GM23248 (cell line): ENCODE data around the gene ARHGEF10L. TPM values are rescaled to one million over a fixed set of nuclear protein-coding genes. Genes with fewer than 3 reads are reported as not detected.

Source experiments
- DNase-seq: peaks from one replicate; pipeline ENCODE4 v3.0.0-alpha.2; 2015
- H2AFZ ChIP-seq: fragments of 200-600 bp; sonication (generic); 2 replicates; pipeline ENCODE4 v1.6.1; 2016; ENCODE audit warnings: antibody characterized with exemption
- H3F3A ChIP-seq: fragments of 200-600 bp; sonication (generic); 2 replicates; pipeline ENCODE4 v1.6.1; 2016; ENCODE audit warnings: mild to moderate bottlenecking, antibody characterized with exemption, mixed run types; ENCODE audit not compliant: insufficient read depth
- H3K27ac ChIP-seq: fragments of 200-600 bp; sonication (generic); 2 replicates; pipeline ENCODE4 v1.5.1; 2016; ENCODE audit warnings: mild to moderate bottlenecking
- H3K27me3 ChIP-seq: fragments of 200-600 bp; sonication (generic); replicated peaks from 2 replicates; pipeline ENCODE4 v1.6.1; 2016; ENCODE audit warnings: mild to moderate bottlenecking; ENCODE audit not compliant: insufficient read depth
- H3K36me3 ChIP-seq: fragments of 200-600 bp; sonication (generic); 2 replicates; pipeline ENCODE4 v1.6.1; 2016; ENCODE audit warnings: low read depth, mild to moderate bottlenecking
- H3K4me1 ChIP-seq: fragments of 200-600 bp; sonication (generic); 2 replicates; pipeline ENCODE4 v1.6.1; 2016; ENCODE audit warnings: mild to moderate bottlenecking; ENCODE audit not compliant: insufficient read depth
- H3K4me2 ChIP-seq: fragments of 200-600 bp; sonication (generic); one replicate; pipeline ENCODE4 v1.6.1; 2016; ENCODE audit warnings: mild to moderate bottlenecking; ENCODE audit not compliant: unreplicated experiment
- H3K4me3 ChIP-seq: fragments of 200-600 bp; sonication (generic); 2 replicates; pipeline ENCODE4 v1.5.1; 2016; ENCODE audit warnings: mild to moderate bottlenecking
- H3K79me2 ChIP-seq: fragments of 200-600 bp; sonication (generic); 2 replicates; pipeline ENCODE4 v1.6.1; 2016; ENCODE audit warnings: mild to moderate bottlenecking; ENCODE audit not compliant: insufficient read depth
- H3K9ac ChIP-seq: fragments of 200-600 bp; sonication (generic); 2 replicates; pipeline ENCODE4 v1.6.1; 2016; ENCODE audit warnings: mild to moderate bottlenecking
- H3K9me2 ChIP-seq: fragments of 200-600 bp; sonication (generic); 2 replicates; pipeline ENCODE4 v1.6.1; 2016; ENCODE audit warnings: mixed run types, mild to moderate bottlenecking, moderate library complexity; ENCODE audit not compliant: insufficient read depth
- H3K9me3 ChIP-seq: fragments of 200-600 bp; sonication (generic); one replicate; pipeline ENCODE4 v1.6.1; 2017; ENCODE audit warnings: low read depth
- H4K20me1 ChIP-seq: fragments of 200-600 bp; sonication (generic); 2 replicates; pipeline ENCODE4 v1.6.0; 2016; ENCODE audit not compliant: insufficient read depth
- EZH2 ChIP-seq: fragments of 200-600 bp; sonication (generic); IDR thresholded peaks from 2 replicates; pipeline ENCODE4 v1.6.1; 2018; ENCODE audit warnings: antibody characterized with exemption, mild to moderate bottlenecking; ENCODE audit not compliant: insufficient read depth, poor library complexity, severe bottlenecking
- EZH2phosphoT487 ChIP-seq: fragments of 200-600 bp; sonication (generic); IDR thresholded peaks from 2 replicates; pipeline ENCODE4 v1.6.1; 2018; ENCODE audit warnings: antibody characterized with exemption, moderate library complexity, mild to moderate bottlenecking, low read depth; ENCODE audit not compliant: insufficient read depth
- WGBS, 2 experiments: methylation state at CpG; one replicate each; pipeline ENCODE4 v1.1.6; 2015 to 2017; ENCODE audit warnings: low lambda C conversion rate in 2 of 2, low coverage in 1 of 2; ENCODE audit errors: missing lambda C conversion rate in 2 of 2; 5-methylcytosine and 5-hydroxymethylcytosine counted together
- in situ Hi-C: fragments of 300-500 bp; cut with MboI; formaldehyde crosslinking; loops from 2 replicates; pipeline ENCODE4 v1.15.0; 2020
- polyA plus RNA-seq: library from polyadenylated mRNA; unstranded; fragments of >200 nt; fragmentation: Nextera tagmentation; extraction: Ambion mirVana; gene quantifications from 2 replicates; pipeline ENCODE4 v1.2.1, GENCODE V29; 2016
- total RNA-seq: library from RNA; depleted of rRNA; stranded (reverse); fragments of >200 nt; shearing (Covaris generic); gene quantifications from 2 replicates; pipeline ENCODE4 v1.2.3, GENCODE V29; 2014

The ARHGEF10L gene
- total and polyA plus RNA-seq, 2 experiments from 2014 or later: 6.0 to 19.3 TPM

DNA sequence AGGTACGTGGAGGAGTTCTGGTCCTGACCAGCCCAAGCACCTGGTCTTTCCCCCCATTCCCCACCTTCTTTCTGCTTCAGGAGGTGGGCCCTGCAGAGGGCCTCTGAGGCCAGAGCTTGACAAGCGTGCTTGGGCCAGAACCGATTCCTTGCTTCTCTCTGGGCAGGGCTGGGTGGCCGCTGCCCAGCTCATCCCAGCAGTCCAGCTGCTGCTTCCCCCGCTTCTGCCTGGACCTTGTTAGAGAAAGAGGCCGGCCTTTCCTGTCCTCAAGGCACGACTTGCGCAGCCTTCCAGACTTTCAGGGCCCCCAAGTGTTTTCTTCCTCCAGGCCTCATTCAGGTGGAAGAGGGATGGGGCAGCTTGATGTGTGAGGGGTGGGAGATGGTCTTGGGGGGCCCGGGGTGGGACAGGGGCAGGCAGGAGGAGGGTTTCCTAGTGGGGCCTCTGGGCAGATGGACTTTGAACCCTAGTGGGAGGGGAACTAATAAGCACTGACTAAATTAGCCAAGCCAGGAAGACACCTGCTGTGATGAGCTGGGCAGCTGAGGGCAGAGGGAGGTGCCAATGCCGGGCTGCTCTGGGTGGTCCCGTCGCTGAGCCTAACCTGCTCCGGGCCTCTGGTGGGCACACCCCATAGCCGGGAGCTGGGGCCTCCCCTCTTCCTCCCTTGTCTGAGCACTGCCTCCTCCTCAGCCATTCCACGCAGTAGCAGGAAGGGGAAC is 36.5 kb downstream of the ARHGEF10L start:
- H3K27ac ChIP-seq: no peak overlapping the region
- no peak overlapping the region for H3K9ac ChIP-seq
- no peak overlapping the region for H3K4me3 ChIP-seq
- H3K9me2 ChIP-seq: no peaks in the 10 kb centered on the region
- in situ Hi-C loops: no loop called here
- 0 out of 2 replicates have a peak, but pooled peaks cover under 1% of the 10 kb centered on the region for H3F3A ChIP-seq
- H3K9me3 ChIP-seq: no peaks in the 10 kb centered on the region
- H3K4me1 ChIP-seq: no peaks in the 10 kb centered on the region
- H3K27me3 ChIP-seq: no peaks in the 10 kb centered on the region
- H3K79me2 ChIP-seq: peaks cover 94% of the 10 kb centered on the region
- H2AFZ ChIP-seq: no peak overlapping the region
- 59 to 63% methylated on average over 15 of the region's 15 CpGs for WGBS, 2 experiments
- TF ChIP-seq EZH2 (no peak), EZH2phosphoT487 (no peak)
- no peak overlapping the region for H3K4me2 ChIP-seq
- DNase-seq: no peak
- H3K36me3 ChIP-seq: no peaks in the 10 kb centered on the region
- no peaks in the 10 kb centered on the region for H4K20me1 ChIP-seq

DNA sequence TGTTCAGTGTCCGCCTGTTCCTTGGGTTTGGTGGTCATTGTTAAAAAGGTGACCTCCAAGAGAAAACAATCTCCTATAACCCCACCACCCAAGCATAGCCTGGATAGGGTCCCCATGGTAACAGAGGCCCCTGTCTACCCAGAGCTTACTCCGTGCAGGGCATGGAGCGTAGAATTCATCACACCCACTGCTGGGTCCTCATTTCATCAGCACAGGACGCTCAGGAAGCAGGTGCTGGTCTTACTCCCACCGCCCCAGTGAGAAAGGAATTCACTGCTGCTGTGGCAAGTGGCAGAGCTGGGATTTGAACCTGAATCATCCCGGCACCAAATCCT is 37.0 kb downstream of the ARHGEF10L start:
- H3K79me2 ChIP-seq: peaks cover 89% of the 10 kb centered on the region
- TF ChIP-seq EZH2phosphoT487 (no peak), EZH2 (no peak)
- in situ Hi-C loops: no loop called here
- no peaks in the 10 kb centered on the region for H3K9me2 ChIP-seq
- no peaks in the 10 kb centered on the region for H3K36me3 ChIP-seq
- no peak overlapping the region for H3K4me2 ChIP-seq
- no peak overlapping the region for H3K9ac ChIP-seq
- H2AFZ ChIP-seq: no peak overlapping the region
- no peak overlapping the region for H3K4me3 ChIP-seq
- no peaks in the 10 kb centered on the region for H4K20me1 ChIP-seq
- H3K27ac ChIP-seq: no peak overlapping the region
- WGBS, 2 experiments: 95 to 99% methylated on average over 6 of the region's 6 CpGs
- no peaks in the 10 kb centered on the region for H3K4me1 ChIP-seq
- no peaks in the 10 kb centered on the region for H3K27me3 ChIP-seq
- H3F3A ChIP-seq: no peaks in the 10 kb centered on the region
- no peak for DNase-seq
- no peaks in the 10 kb centered on the region for H3K9me3 ChIP-seq

DNA sequence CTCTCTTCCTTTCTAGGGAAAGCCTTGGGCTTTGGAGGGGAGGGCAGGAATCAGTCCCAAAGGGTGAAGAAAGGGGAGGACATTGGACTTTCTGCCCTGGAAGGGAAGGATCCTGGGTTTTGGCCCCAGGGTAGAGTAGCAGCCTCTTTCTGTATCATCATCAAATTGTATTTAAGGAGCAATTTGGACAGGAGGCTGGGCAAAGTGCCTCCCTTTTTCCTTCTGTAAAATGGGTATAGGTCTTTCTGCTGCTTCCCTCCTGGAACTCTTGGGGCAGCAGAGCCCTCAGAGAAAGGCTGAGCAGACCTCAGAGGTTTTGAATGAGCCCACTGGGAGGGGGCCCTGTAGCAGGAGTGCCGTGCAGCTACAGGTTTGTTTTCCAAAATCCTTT is 38.4 kb downstream of the ARHGEF10L start:
- Histone ChIP-seq H3K4me1 (no peaks in the 10 kb centered on the region), H3F3A (no peaks in the 10 kb centered on the region), H3K9ac (no peak overlapping the region), H3K79me2 (peaks cover 75% of the 10 kb centered on the region), H3K4me2 (no peak overlapping the region), H3K9me3 (no peaks in the 10 kb centered on the region), H3K27ac (no peak overlapping the region), H3K36me3 (no peaks in the 10 kb centered on the region), H2AFZ (no peak overlapping the region), H3K4me3 (no peak overlapping the region), H3K27me3 (no peaks in the 10 kb centered on the region), H4K20me1 (no peaks in the 10 kb centered on the region), H3K9me2 (no peaks in the 10 kb centered on the region)
- in situ Hi-C loops: no loop called here
- DNase-seq: no peak
- WGBS, 2 experiments: 100% methylated on average over 1 of the region's 1 CpG
- no peak for TF ChIP-seq EZH2phosphoT487
- TF ChIP-seq EZH2: no peak

DNA sequence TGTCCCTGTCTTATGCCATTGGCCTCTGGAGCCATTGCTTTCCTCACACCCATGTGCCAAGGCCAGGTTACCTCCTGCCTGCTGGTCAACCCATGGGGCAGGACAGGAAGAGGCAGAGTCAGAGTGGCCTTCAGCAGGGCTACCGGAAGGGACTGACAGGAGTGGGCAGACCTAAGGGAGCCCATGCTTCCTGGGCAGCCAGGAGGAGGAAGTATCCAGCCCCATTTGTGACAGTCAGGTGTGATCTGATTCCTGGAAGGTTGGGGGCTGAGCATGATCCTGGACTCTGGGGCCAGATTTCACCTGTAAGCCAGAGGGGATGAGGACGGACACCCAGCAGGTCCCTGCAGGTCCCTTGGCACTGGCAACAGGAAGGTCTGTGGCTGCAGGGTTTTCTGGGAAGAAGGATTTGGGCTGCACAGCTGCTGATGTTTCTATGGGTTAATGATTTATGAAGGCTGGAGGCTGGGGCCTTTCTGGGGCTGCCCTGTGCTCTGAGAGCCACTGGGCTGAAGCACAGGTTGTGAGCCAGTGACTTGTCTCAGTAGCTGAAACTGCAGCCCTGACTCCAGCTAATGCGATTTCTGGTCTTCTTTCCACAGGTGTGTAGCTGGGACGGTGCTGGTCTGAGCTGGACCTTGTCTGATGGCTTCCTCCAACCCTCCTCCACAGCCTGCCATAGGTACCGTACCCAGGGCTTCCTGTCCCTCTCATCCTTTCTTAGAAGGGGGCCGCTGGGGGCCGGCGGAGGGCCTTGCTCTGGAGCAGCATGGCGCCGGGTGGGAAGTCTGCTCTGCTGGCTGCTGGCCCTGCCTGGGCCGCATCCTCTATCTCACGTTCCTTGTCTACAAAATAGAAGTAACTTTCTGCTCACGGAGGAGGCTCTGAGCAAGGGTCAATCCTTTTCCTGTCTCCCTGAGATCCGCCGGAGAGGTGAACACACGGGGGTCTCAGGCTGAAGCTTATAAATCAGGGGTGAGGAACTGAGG is 40.7 kb downstream of the ARHGEF10L start:
- Histone ChIP-seq H3K4me2 (no peak overlapping the region), H3K9ac (no peak overlapping the region), H3K36me3 (no peaks in the 10 kb centered on the region), H2AFZ (no peak overlapping the region), H4K20me1 (no peaks in the 10 kb centered on the region), H3K4me3 (no peak overlapping the region), H3K9me3 (no peaks in the 10 kb centered on the region), H3K4me1 (no peaks in the 10 kb centered on the region), H3K27ac (no peak overlapping the region), H3F3A (no peaks in the 10 kb centered on the region), H3K27me3 (no peaks in the 10 kb centered on the region), H3K79me2 (peaks cover 51% of the 10 kb centered on the region), H3K9me2 (no peaks in the 10 kb centered on the region)
- no peak for DNase-seq
- 91 to 93% methylated on average over 16 of the region's 16 CpGs for WGBS, 2 experiments
- in situ Hi-C loops: no loop called here
- no peak for TF ChIP-seq EZH2phosphoT487
- no peak for TF ChIP-seq EZH2
